ENCODE data around the gene NIN. TPM values are rescaled to one million over a fixed set of nuclear protein-coding genes. Genes with fewer than 3 reads are reported as not detected.

NIN gene
- total RNA-seq, 1 donor from 2014 or later = 67.5 TPM

GRCh38 chr14:50792634-50793068, 38.3 kb downstream of the NIN start:
- no peak for DNase-seq

DNA sequence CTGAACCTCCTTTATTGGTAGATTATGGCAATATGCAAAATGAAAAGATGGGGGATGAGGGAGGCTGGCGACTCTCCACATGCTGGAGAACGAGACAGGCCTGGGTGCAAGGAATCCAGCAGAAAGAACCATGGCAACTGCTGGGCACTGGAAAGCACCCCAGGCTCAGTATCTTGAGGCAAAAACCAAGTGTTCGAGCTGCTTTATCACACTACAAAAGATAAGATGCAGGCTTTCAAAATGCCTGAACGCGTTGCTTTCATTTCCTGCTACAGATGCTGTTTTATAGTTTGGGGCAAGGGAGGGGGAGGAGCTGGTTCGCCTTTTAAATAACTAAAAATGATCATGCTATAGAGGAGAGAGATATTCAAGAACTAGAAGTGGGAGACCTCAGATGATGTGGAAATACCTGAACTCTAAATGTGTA, 38.9 kb downstream of the NIN start:
- no peak for DNase-seq

DNA sequence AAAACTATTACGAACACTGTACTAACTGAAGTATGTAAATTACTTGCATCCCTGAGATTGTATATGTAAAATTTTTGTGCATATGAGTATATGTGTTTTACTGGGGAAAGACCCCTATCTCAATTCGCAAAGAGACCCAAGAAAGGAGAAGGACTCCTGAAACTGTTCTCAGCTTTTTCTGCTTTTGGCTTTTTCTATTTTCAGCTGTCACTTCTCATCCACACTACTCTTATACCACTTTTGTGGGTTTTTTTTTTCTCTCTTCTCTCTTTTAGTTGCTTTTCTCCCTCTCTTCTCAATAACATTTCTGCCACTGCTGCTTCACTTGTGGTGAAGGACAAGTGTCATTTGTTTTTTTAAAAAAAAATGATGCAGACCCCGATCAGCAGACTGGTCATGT, 39.8 kb downstream of the NIN start:
- DNase-seq = no peak

GRCh38 chr14:50790589-50790988, 40.4 kb downstream of the NIN start:
- DNase-seq = no peak

GRCh38 chr14:50786751-50787464, 44.1 kb downstream of the NIN start:
- DNase-seq = no peak

- DNase-seq = no peak
These were observed 45.4 kb downstream of the NIN start for GRCh38 chr14:50785457-50786063.

DNA sequence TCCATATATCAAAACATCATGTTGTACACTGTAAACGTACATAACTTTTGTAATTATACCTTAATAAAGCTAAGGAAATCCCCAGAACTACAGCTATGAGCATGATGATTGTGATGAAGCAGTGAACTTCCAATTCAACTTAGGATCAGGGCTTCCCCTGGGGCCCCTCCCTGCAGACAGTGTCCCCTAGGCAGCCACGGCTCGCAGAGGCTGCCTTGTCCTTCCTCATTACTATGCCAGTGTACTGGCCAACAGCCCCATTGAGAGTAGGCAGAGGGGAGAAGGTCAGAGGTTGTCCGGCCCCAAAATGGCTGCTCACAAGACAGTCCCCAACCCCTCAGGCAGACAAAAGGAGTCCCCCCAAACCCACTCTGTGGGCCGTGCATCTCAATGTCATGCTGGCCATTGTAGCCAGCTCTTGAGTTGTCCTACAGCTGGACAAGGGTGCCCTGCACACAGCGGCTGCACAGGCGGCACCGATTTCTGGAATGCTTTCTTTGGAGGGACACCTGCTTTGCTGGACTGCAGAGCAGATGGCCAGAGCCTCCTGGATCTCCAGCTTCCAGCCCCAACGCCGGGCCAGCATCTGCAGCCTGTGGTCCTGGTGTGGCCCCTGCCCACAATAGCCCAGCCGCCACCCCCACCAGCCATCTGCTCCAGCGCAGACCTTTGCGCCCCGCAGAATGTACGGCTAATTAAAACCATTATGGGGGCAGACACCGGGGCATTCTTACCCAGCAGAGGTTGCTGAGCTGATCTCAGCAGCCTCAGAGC, 46.1 kb downstream of the NIN start:
- DNase-seq = no peak

- DNase-seq = no peak
These were observed 47.4 kb downstream of the NIN start for GRCh38 chr14:50783563-50783962.

DNA sequence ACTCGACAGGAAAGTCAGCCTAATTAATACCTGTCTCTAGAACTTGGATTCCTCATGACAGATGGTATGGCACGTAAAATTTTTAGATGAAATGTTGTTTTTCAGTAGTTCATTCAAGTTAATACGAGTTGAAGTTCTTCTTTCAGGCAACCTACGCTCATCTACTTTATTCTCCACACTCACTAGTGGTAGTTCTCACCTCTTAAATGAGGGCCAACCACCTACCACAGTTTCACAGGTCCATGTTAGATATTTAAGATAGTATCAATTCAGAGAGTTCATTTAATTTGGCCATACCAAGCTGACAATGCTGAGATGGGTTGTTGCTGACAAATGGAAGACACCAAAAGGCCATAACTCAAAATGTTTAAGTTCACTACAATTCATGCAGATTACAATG, 50.6 kb downstream of the NIN start:
- no peak for DNase-seq

DNA sequence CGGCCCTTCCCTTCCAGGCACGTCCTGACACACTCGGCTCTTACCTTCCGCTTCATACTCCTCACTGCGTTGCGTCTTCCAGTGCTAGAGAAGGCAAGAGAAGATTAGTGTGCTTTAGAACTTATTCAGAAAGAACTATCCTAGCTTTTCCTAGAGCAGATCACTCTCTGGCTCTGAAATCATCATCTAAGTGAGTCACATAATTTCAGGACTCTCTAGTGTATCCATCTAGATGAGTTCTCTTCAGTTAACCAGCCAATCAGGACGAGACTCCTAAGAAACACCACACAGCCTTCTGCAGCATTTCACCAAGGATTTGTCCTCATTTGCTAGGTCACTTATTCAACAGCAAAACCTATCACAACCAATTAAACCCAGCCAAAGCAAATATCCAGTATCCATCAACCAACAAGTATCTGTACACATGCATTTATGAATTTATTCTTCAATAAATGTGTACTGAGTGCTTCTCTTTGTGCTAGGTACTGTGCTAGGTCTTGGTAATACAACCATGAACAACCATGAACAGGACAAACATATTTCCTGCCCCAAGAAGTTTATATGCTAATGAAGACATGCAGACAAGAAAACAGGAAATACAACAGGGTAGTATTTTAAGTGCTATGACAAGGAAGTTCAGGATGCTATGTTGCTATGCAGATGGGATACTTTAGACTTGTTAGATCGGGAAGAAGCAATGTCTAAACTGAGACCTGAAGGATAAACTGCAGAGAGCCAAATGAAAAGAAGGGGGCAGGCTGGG, 52.1 kb downstream of the NIN start:
- DNase-seq = no peak

- no peak for DNase-seq
These were observed 54.4 kb downstream of the NIN start for GRCh38 chr14:50776522-50776921.

DNA sequence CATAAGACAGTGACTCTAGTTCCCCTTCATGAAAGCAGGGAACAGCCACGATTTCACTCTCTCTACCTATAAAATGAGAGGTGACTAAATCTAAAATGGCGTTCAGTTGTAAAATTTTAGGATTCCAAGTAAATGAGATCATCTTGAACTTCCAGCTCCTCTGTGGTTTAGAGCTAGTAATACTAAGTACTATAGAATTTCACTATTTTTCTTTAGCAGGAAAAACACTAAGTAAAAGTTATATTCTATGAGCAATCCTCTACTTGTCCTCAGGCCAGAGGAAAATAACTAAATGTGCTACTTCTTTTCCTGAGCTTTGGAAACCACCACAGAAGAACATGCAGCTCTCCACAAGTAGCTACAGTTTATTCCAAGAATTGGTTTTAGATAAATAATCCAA, 55.6 kb downstream of the NIN start:
- no peak for DNase-seq

DNA sequence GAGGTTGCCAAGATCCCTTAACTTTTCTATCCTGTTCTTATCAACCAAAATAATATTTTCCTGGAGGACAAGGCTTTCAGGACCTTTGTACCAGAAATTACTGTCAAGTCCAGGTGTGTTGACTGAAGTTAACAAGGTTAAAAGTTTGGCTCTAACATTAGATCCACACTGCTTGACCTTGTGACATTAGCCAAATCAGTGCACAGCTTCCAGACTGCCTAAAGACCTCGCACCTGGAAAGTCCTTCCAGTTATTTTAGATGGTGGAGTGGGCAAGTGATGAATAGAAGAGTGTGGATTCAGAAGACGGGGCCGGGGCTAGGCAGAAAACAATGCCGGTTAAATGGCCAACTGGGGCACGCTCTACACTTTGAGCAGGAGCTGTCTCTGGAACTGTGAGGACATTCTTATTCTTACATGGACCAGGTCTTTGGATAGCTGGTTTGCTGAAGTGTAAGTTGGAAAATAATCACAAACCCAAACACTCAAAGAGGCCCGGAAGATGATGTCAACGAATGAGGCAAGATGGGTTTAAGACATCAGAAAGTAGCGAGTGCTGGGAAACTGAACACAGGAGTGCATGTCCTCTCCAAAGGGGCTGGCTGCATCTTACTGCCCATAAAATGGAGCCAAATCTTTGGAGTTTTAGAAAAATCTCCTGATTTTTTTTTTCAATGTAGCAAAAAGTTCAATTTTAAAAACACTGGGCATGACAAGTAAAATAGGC, 56.3 kb downstream of the NIN start:
- no peak for DNase-seq

- DNase-seq = no peak
These were observed 57.1 kb downstream of the NIN start for GRCh38 chr14:50773632-50774541.

DNA sequence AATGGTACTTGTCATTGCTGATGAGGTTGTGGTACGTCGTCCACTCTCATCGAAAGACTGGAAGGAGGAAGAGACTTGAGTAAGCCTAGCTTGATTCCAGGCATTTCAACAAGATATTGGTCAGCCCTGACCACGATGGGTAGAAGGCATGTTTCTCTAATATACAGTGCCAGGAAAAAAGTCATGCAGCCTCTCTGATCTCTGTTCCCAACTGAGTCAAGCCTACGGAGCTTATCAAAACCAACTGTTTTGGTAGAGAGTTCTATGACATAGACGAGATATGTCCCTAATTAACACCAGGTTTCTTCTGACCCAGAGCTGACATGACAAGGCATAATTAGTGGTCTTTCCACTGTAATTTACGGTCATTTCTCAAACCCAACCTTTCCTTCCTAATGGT, 58.5 kb downstream of the NIN start:
- DNase-seq = no peak

DNA sequence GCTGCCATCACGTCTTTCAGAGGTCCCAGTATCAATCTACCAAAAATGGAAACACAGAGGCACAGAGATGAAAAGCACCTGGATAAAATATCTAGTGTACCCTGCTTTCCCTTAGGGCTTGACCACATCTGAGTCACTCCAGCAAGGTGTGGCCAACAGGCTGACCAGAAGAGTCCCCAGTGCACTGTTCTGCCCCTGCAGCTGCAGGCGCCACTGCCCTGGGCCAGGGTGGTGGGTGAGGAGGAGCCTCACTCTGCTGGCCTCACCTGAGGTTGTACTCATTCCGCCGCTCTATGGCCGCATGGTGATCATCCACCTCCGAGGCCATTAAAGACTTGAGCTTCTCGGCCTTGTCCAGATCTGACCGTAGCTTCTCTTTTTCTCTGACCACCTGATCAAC, 60.4 kb downstream of the NIN start:
- no peak for DNase-seq

DNA sequence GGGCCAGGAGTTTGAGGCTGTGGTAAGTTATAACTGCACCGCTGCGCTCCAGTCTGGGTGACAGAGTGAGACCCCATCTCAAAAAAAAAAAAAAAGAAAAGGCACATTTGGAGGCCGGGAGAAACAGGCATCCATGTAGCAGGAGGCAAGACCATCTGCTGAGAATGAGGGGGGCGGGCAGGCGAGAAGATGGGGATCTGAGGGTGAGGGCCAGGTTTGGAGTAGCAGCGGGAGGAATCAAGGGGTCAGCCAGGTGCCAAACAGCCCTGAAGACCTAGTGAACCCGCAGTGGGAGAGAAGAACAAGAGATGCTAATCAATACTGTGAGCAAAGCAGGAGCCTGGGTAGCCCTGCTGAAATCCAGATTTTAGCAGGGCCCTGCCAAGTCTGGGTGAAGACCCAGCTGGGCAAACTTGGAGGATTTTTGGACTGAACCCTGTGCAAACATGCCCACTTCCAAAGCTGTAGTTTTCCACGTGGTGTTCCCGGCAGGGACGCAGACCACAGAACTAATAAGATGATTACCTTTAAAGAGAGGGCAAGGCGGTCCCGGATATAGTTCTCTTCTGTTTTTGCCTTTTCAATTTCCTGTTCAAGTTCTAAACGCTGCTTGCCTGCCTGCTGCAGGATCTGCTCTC, 61.0 kb downstream of the NIN start:
- no peak for DNase-seq

GRCh38 chr14:50768680-50769079, 62.3 kb downstream of the NIN start:
- no peak for DNase-seq

DNA sequence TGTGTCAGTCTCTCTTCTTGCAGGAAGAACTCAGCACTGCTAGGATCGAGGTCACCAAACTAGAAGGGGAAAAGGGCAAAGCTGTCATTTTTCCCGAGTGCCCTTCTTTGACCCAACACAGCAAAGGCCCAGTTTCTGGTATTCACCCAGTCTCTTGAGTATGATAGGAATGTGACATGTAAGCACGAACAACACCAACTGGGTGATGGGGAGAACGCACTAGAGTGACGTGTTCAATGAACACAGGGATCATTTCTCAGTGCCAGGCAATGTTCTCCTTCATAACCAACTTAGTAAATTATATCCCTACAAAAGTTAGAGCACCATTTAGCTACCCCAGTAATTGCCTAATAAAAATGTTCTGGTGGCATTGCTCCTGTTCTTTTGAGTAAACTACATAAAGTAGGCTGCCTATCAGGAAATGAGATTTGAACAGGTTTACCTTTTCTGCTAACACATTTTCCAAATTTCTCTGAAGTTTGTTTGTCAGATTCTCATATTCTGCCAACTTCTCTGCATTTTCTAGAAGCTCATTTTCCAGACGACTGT, 64.5 kb downstream of the NIN start:
- no peak for DNase-seq

GRCh38 chr14:50763382-50764007, 67.5 kb downstream of the NIN start:
- no peak for DNase-seq
